Activated naive CD4-positive, alpha-beta T cell treated with anti-CD3 and anti-CD28 coated beads, Interleukin-2, amount 50 U/mL, for 24 hours (primary cell): ENCODE results near the gene BTBD6.
"Not testable (repeated sequence)": the region's sequence is repeated elsewhere in the genome, so short reads cannot be mapped to it uniquely, and the experiment has no call there.

ENCODE experiments used
- H3K27ac Mint-ChIP-seq: one replicate; pipeline ENCODE4 v1.8.0; 2021; ENCODE audit warnings: mild to moderate bottlenecking, mixed read lengths
- H3K27me3 Mint-ChIP-seq: one replicate; pipeline ENCODE4 v1.8.0; 2021; ENCODE audit warnings: mixed read lengths
- H3K36me3 Mint-ChIP-seq: one replicate; pipeline ENCODE4 v1.8.0; 2021; ENCODE audit warnings: mixed read lengths
- H3K4me1 Mint-ChIP-seq: one replicate; pipeline ENCODE4 v1.8.0; 2021; ENCODE audit warnings: mixed read lengths
- H3K4me3 Mint-ChIP-seq: one replicate; pipeline ENCODE4 v1.8.0; 2021; ENCODE audit warnings: mild to moderate bottlenecking, mixed read lengths
- H3K9me3 Mint-ChIP-seq: one replicate; pipeline ENCODE4 v1.8.0; 2021; ENCODE audit warnings: mixed read lengths

Gene BTBD6

DNA sequence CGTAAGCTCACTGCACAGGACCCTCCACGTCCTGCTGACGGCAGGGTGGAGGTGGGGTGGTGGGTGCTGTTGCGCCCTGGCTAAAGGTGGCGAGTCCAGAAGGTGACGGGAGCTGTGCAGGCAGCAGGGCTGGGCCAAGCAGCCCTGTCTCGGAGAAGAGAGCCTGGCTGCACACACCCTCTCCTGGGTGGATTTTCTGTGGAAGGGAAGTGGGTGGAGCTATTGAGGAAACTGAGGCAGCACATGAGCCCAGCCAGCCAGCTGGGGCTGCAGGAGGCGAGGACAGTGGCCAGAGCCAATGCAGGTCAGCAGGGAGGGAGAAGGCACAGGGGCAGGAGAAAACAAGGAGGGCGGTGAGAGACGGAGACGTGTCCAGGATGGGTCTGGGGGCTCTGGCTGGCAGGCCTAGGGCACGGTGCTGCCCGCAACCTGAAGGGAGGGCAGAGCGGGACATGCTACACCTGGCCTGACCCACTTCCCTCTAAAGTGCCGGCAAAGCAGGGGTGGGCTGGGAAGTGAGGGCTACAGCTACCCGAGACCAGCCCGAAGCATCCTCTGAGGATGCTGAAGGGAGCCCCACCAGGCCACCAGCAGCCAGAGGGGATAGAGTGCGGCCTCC is 20.5 kb downstream of the BTBD6 start:
- peaks cover 5% of the 10 kb centered on the region for H3K4me1 Mint-ChIP-seq
- peaks cover 6% of the 10 kb centered on the region for H3K36me3 Mint-ChIP-seq
- no peak overlapping the region for H3K4me3 Mint-ChIP-seq
- no peak overlapping the region for H3K27ac Mint-ChIP-seq
- no peaks in the 10 kb centered on the region for H3K27me3 Mint-ChIP-seq
- no peaks in the 10 kb centered on the region for H3K9me3 Mint-ChIP-seq

DNA sequence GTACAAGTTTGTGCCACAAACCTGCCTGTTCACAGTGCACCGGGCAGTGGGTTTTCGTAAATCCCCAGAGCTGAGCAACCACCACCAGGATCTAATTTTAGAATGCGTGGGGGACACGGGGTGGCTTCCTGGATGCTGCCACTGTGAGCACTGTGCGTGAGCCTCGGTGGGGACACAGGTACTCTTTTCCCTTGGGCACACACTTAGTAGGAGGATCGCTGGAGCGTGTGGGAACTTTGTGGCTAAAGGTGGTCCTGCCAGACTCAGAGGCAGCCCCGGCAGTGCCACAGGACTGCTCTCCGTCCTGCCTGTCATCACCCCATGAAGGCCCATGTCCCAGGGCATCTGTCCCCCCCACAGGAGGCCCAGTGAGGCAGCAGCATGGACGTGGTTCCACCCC is 21.1 kb downstream of the BTBD6 start:
- Mint-ChIP-seq H3K4me1 (peaks cover 5% of the 10 kb centered on the region), H3K4me3 (no peak overlapping the region), H3K36me3 (peaks cover 5% of the 10 kb centered on the region), H3K27ac (no peak overlapping the region), H3K27me3 (no peaks in the 10 kb centered on the region), H3K9me3 (no peaks in the 10 kb centered on the region)

- H3K4me1 Mint-ChIP-seq, result peaks cover 9% of the 10 kb centered on the region
These were observed 23.0 kb downstream of the BTBD6 start for GRCh38 chr14:105271224-105271890.

GRCh38 chr14:105272623-105273022 is 24.3 kb downstream of the BTBD6 start:
- H3K4me3 Mint-ChIP-seq, result no peak overlapping the region
- H3K4me1 Mint-ChIP-seq, result peaks cover 9% of the 10 kb centered on the region
- peaks cover 3% of the 10 kb centered on the region for H3K36me3 Mint-ChIP-seq
- H3K27me3 Mint-ChIP-seq, result no peaks in the 10 kb centered on the region
- H3K27ac Mint-ChIP-seq, result no peak overlapping the region
- H3K9me3 Mint-ChIP-seq, result no peaks in the 10 kb centered on the region

More at GRCh38 chr14:105271224-105271890, 23.0 kb downstream of the BTBD6 start:
- no peaks in the 10 kb centered on the region for H3K27me3 Mint-ChIP-seq
- H3K36me3 Mint-ChIP-seq, result peaks cover 3% of the 10 kb centered on the region
- no peaks in the 10 kb centered on the region for H3K9me3 Mint-ChIP-seq
- no peak overlapping the region for H3K4me3 Mint-ChIP-seq
- H3K27ac Mint-ChIP-seq, result no peak overlapping the region

GRCh38 chr14:105273062-105273461 is 24.7 kb downstream of the BTBD6 start:
- no peak overlapping the region for H3K4me3 Mint-ChIP-seq
- peaks cover 3% of the 10 kb centered on the region for H3K36me3 Mint-ChIP-seq
- peaks cover 9% of the 10 kb centered on the region for H3K4me1 Mint-ChIP-seq
- H3K27me3 Mint-ChIP-seq, result no peaks in the 10 kb centered on the region
- H3K9me3 Mint-ChIP-seq, result no peaks in the 10 kb centered on the region
- no peak overlapping the region for H3K27ac Mint-ChIP-seq

DNA sequence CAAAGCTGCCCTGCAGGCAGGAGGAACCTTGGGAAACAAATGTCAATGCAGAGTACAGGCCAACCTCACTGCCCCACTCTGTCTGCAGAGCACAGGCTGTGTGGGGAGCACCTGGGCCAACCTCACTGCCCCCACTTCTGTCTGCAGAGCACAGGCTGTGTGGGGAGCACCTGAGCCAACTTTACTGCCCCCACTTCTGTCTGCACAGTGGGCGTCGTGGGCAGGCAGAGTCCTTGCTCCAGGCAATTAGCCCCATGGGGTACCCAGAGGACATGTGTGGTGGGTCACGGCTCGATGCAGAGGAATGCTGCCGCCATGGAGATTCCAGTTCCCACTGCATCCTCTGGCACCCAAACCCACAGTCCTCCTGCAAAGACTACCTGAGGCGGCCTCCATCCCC is 26.3 kb downstream of the BTBD6 start:
- Mint-ChIP-seq H3K27ac (no peak overlapping the region), H3K9me3 (no peaks in the 10 kb centered on the region), H3K36me3 (peaks cover 1% of the 10 kb centered on the region), H3K27me3 (no peaks in the 10 kb centered on the region), H3K4me3 (no peak overlapping the region), H3K4me1 (peaks cover 9% of the 10 kb centered on the region)

DNA sequence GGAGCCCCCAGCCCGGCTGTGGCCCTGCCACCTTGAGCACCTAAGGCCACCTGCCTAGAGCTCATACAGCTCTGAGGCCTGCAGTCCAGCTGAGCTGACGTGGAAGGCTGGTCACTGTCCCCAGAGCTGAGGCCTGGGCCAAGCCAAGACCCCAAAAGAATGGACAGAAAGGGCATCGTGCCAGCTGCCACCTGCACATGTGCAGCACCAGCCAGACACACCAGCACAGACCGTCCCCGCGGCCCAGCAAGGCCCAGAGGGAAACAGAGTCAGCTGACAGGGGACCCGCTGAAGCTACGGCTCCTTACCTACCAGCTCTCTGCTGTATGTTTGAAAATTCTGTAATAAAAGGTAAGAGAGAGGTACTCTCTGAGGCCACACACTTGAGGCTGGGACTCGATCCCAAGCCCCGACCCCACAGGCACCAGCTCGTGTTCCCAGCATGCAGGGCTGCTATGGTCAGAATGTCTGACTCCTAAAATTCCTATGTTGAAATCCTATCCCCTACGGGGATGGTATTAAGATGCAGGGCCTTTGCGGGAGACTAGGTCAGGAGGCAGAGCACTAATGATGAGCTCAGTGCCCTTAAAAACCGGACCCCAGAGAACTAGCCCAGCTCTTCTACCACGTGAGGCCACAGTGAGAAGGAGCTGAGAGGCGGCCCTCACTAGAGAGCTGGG is 27.1 kb downstream of the BTBD6 start:
- Mint-ChIP-seq H3K36me3 (peaks cover 1% of the 10 kb centered on the region), H3K27me3 (no peaks in the 10 kb centered on the region), H3K4me3 (no peak overlapping the region), H3K4me1 (peaks cover 9% of the 10 kb centered on the region), H3K9me3 (no peaks in the 10 kb centered on the region), H3K27ac (no peak overlapping the region)

- H3K27ac Mint-ChIP-seq, result not testable (repeated sequence)
- H3K4me1 Mint-ChIP-seq, result peaks cover 13% of the 10 kb centered on the region
These were observed 29.1 kb downstream of the BTBD6 start for GRCh38 chr14:105277448-105277847.

DNA sequence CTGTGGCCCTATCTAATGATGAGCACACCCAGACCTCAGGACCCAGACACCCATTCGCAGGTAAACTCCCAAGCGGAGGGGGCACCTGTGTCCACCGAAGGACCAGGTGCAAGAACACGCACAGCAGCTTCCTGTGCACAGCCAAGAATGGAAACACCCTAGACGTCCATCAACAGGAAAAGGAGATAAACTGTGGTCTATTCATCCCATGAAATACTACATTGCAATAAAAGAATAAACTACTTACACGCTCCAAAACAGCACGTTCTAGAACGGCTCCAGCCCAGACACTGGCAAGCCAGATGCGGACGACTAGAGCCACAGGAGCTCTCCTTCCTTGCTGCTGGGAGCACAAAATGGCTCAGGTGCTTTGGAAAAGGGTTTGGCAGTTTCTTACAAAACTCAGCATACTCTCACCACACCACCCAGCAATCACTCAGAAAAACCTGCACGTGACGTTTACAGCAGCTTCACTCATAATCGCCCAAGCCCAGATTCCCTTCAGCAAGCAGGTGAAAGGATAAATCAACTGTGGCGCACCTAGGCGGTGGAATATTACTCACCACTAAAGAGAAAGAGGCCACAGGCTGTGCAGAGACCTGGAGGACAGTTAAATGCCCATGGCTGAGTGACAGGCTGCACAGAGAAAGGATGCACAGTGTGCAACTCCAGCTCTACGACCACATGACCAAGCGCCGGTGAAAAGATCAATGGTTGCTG is 31.5 kb downstream of the BTBD6 start:
- no peaks in the 10 kb centered on the region for H3K36me3 Mint-ChIP-seq
- H3K4me1 Mint-ChIP-seq, result peaks cover 28% of the 10 kb centered on the region
- no peak overlapping the region for H3K27ac Mint-ChIP-seq
- H3K4me3 Mint-ChIP-seq, result no peak overlapping the region
- no peaks in the 10 kb centered on the region for H3K9me3 Mint-ChIP-seq
- H3K27me3 Mint-ChIP-seq, result no peaks in the 10 kb centered on the region

More at GRCh38 chr14:105277448-105277847, 29.1 kb downstream of the BTBD6 start:
- H3K9me3 Mint-ChIP-seq, H3K36me3 Mint-ChIP-seq, H3K27me3 Mint-ChIP-seq, H3K4me3 Mint-ChIP-seq: not testable (repeated sequence)

DNA sequence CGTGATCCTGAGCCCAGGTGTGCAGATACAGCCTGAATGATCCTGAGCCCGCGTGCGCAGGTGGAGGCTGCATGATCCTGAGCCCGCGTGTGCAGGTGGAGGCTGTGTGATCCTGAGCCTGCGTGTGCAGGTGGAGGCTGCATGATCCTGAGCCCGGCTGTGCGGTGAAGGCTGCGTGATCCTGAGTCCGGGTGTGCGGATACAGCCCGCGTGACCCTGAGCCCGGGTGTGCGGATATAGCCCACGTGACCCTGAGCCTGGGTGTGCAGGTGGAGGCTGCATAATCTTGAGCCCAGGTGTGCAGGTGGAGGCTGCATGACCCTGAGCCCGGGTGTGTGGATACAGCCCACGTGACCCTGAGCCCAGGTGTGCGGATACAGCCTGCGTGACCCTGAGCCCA is 32.2 kb downstream of the BTBD6 start:
- no peaks in the 10 kb centered on the region for H3K9me3 Mint-ChIP-seq
- no peak overlapping the region for H3K27ac Mint-ChIP-seq
- H3K36me3 Mint-ChIP-seq, result no peaks in the 10 kb centered on the region
- H3K27me3 Mint-ChIP-seq, result no peaks in the 10 kb centered on the region
- H3K4me1 Mint-ChIP-seq, result peaks cover 33% of the 10 kb centered on the region
- no peak overlapping the region for H3K4me3 Mint-ChIP-seq

DNA sequence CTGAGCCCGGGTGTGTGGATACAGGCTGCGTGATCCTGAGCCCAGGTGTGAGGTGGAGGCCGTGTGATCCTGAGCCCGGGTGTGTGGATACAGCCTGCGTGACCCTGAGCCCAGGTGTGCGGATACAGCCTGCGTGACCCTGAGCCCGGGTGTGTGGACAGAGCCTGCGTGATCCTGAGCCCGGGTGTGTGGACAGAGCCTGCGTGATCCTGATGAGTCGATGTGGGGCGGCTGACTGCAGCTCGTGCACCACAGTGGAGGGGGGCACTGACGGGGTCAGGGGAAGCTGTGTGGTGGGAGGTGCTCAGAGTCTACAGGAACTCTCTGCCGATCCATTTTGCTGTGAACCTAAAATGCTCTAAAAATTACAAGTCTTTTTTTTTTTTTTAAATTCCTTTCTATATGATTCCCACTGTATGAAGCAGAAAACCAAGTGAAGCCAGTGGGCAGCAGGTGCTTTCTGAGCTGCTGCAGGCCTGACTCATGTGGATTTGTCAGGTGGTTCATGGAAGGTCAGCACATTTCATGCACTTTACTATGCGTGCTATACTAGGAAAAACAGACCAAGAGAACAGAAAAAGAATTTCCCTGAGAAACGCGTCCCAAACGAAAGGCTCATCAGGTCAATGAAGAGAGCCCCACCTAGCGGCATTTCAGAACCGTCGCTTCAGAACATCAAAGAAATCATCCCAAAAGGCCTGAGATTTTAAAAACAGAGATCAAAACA is 33.2 kb downstream of the BTBD6 start:
- H3K9me3 Mint-ChIP-seq, result no peaks in the 10 kb centered on the region
- H3K4me1 Mint-ChIP-seq, result peaks cover 34% of the 10 kb centered on the region
- H3K4me3 Mint-ChIP-seq, result no peak overlapping the region
- no peaks in the 10 kb centered on the region for H3K27me3 Mint-ChIP-seq
- no peaks in the 10 kb centered on the region for H3K36me3 Mint-ChIP-seq
- no peak overlapping the region for H3K27ac Mint-ChIP-seq

DNA sequence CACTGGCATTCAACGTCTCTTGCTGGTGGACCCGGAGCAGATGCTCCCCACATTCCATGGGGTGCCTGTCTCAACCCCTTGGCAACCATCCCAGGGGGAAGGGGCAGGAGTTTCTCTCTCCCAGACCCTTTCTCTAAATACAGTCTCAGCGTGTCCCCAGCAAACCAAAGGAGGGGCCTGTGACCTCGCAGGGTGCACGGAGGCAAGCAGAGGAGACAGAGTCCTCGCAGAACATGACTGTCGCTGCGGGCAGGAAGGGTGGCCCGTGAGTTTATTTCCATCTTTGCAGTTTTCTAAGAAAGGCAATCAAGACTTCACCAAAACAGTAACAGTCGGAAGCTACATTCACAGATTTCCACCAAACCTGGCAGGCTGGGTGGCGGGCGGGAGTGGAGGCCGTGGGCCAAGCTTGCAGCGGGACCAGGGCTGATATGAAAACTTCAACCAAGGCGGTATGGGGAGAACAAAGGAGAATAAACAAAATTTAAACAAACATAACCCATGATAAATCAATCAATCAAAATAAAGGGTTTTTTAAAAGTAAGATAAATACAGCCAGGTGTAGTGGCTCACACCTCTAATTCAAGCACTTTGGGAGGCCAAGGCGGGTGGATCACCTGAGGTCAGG is 33.9 kb downstream of the BTBD6 start:
- Mint-ChIP-seq H3K9me3 (no peaks in the 10 kb centered on the region), H3K4me1 (peaks cover 36% of the 10 kb centered on the region), H3K36me3 (no peaks in the 10 kb centered on the region), H3K27ac (no peak overlapping the region), H3K4me3 (no peak overlapping the region), H3K27me3 (no peaks in the 10 kb centered on the region)

DNA sequence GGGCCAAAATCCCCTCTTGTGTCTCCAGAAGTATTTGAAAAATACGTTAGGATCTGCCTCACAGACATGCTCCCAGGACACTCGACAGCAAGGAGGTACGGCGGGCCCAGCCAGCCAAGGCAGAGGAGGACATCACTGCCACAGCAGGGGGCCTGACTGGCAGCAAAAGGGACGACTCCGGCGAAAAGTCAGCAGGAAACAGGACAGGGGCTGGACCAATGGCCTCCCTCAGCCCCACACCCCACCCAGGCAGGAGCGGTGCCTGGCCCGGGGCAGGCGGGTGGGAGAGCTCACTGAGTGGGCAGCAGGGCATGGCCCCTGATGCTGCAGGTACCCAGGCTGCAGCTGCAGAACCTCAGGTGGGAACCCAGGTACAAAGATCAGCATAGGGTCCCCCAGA is 34.7 kb downstream of the BTBD6 start:
- no peak overlapping the region for H3K27ac Mint-ChIP-seq
- no peaks in the 10 kb centered on the region for H3K9me3 Mint-ChIP-seq
- H3K36me3 Mint-ChIP-seq, result no peaks in the 10 kb centered on the region
- H3K4me1 Mint-ChIP-seq, result peaks cover 40% of the 10 kb centered on the region
- H3K4me3 Mint-ChIP-seq, result no peak overlapping the region
- H3K27me3 Mint-ChIP-seq, result no peaks in the 10 kb centered on the region

DNA sequence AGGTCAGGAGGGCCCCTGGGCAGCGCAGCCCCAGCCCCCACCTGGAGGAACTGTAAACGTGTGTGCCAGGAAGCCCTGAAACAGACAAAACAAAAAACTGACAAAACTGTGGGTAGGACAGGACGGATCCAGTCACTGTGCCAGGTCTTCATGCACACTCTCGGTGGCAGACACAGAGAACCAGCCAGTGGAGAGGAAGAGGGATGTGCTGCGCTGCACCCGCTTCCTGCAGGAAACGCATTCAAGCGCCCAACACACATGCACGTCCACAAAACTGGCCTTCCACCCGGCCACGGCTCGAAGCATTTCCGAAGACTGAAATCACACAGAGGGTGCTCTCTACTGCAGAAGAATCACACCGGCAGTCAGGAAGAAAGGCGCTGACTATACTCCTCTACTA is 35.6 kb downstream of the BTBD6 start:
- Mint-ChIP-seq H3K27ac (peak overlapping the region; percentile 30), H3K4me1 (peaks cover 40% of the 10 kb centered on the region), H3K27me3 (no peaks in the 10 kb centered on the region), H3K36me3 (no peaks in the 10 kb centered on the region), H3K4me3 (no peak overlapping the region), H3K9me3 (no peaks in the 10 kb centered on the region)

- no peaks in the 10 kb centered on the region for H3K9me3 Mint-ChIP-seq
- peaks cover 45% of the 10 kb centered on the region for H3K4me1 Mint-ChIP-seq
- H3K27ac Mint-ChIP-seq, result no peak overlapping the region
- no peaks in the 10 kb centered on the region for H3K27me3 Mint-ChIP-seq
- no peak overlapping the region for H3K4me3 Mint-ChIP-seq
- H3K36me3 Mint-ChIP-seq, result no peaks in the 10 kb centered on the region
These were observed 36.8 kb downstream of the BTBD6 start for GRCh38 chr14:105285174-105285573.
